ENCODE data around the gene NEMP2. TPM values are rescaled to one million over a fixed set of nuclear protein-coding genes. Genes with fewer than 3 reads are reported as not detected.

NEMP2 gene
- total RNA-seq, 1 experiment from 2014 or later = 46.0 TPM

DNA sequence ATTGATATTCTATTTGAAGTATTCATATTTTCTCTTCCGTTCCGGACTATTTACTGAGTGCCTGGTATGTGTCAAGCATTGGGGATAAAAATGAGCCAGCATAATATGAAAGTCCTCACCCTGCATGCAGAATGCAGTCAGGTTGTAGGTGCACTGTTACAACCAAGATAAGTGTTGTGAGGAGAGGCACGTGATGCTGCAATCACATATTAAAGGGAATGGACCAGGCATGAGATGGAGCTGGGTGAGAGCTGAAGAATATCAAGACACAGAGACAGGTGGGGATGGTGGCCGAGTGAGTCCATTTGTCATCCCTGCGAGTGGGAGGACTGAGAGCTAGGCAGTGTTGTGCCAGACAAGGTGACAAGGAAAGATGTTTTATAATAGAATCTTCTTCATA, 74.0 kb downstream of the NEMP2 start:
- Mint-ChIP-seq H3K4me1 (ENCODE audit: insufficient read depth, unreplicated experiment) (peaks cover 7% of the 10 kb centered on the region), H3K27me3 (ENCODE audit: insufficient read depth, unreplicated experiment) (no peaks in the 10 kb centered on the region), H3K9me3 (ENCODE audit: unreplicated experiment) (no peaks in the 10 kb centered on the region), H3K36me3 (ENCODE audit: insufficient read depth, unreplicated experiment) (peaks cover 26% of the 10 kb centered on the region), H3K4me3 (ENCODE audit: unreplicated experiment) (no peak overlapping the region), H3K27ac (ENCODE audit: low read depth, unreplicated experiment) (peak overlapping the region; percentile 20)
- CTCF ChIA-PET = interaction anchor here (0.9 to 1.0 kb wide), 2 partner anchors 10 to 12 kb away, joined by 3 to 5 read pairs; no protein-coding TSS in a partner anchor
- no TSS peak for BruUV-seq (replicated peaks)
- TF ChIP-seq, protein P1, sequence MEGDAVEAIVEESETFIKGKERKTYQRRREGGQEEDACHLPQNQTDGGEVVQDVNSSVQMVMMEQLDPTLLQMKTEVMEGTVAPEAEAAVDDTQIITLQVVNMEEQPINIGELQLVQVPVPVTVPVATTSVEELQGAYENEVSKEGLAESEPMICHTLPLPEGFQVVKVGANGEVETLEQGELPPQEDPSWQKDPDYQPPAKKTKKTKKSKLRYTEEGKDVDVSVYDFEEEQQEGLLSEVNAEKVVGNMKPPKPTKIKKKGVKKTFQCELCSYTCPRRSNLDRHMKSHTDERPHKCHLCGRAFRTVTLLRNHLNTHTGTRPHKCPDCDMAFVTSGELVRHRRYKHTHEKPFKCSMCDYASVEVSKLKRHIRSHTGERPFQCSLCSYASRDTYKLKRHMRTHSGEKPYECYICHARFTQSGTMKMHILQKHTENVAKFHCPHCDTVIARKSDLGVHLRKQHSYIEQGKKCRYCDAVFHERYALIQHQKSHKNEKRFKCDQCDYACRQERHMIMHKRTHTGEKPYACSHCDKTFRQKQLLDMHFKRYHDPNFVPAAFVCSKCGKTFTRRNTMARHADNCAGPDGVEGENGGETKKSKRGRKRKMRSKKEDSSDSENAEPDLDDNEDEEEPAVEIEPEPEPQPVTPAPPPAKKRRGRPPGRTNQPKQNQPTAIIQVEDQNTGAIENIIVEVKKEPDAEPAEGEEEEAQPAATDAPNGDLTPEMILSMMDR (IDR thresholded peaks at IDR 0.05; ENCODE audit: unreplicated experiment) = no peak
- POLR2A ChIA-PET = no interaction called here
- intact Hi-C loops (cut with micrococcal nuclease) = no loop called here
- DNase-seq (ENCODE audit: unreplicated experiment) = no peak

GRCh38 chr2:190459881-190460280, 74.6 kb downstream of the NEMP2 start:
- ChIA-PET CTCF (interaction anchor here (1.3 kb wide), 1 partner anchor 139 kb away, joined by 3 read pairs; the partner anchor contains the start of gene HIBCH), POLR2A (no interaction called here)
- intact Hi-C loops (cut with micrococcal nuclease) = no loop called here
- Mint-ChIP-seq H3K27me3 (ENCODE audit: insufficient read depth, unreplicated experiment) (no peaks in the 10 kb centered on the region), H3K4me3 (ENCODE audit: unreplicated experiment) (no peak overlapping the region), H3K36me3 (ENCODE audit: insufficient read depth, unreplicated experiment) (peaks cover 26% of the 10 kb centered on the region), H3K4me1 (ENCODE audit: insufficient read depth, unreplicated experiment) (peaks cover 7% of the 10 kb centered on the region), H3K9me3 (ENCODE audit: unreplicated experiment) (no peaks in the 10 kb centered on the region), H3K27ac (ENCODE audit: low read depth, unreplicated experiment) (no peak overlapping the region)
- TF ChIP-seq, protein P1 (IDR thresholded peaks at IDR 0.05; ENCODE audit: unreplicated experiment) = no peak
- BruUV-seq (replicated peaks) = no TSS peak
- no peak for DNase-seq (ENCODE audit: unreplicated experiment)

- no peak for DNase-seq (ENCODE audit: unreplicated experiment)
These were observed 76.0 kb downstream of the NEMP2 start for GRCh38 chr2:190458352-190459107.

DNA sequence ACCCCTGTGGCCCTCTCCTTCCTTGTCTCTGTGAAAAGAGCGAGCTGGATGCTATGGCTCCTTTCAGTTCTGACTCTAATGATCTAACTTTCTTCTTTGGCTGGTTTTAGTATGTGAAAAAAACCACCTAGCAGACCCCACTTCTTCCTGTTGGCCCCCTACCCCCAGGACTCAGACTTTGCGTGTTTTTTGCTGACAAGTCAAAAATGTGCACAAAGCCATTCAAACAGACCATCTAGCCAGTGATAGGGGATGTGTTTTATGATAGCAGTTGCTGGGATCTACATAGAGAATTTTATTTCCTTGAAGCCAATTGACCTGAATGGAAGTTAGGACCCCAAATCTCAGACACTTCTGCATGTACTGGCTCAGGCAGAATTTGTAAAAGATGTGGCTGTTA, 77.3 kb downstream of the NEMP2 start:
- H3K4me3 Mint-ChIP-seq (ENCODE audit: unreplicated experiment) = no peak overlapping the region
- BruUV-seq (replicated peaks) = no TSS peak
- H3K9me3 Mint-ChIP-seq (ENCODE audit: unreplicated experiment) = no peaks in the 10 kb centered on the region
- peaks cover 18% of the 10 kb centered on the region for H3K36me3 Mint-ChIP-seq (ENCODE audit: insufficient read depth, unreplicated experiment)
- no peak for DNase-seq (ENCODE audit: unreplicated experiment)
- intact Hi-C loops (cut with micrococcal nuclease) = no loop called here
- TF ChIP-seq, protein P1 (IDR thresholded peaks at IDR 0.05; ENCODE audit: unreplicated experiment) = no peak
- H3K4me1 Mint-ChIP-seq (ENCODE audit: insufficient read depth, unreplicated experiment) = peaks cover 7% of the 10 kb centered on the region
- CTCF ChIA-PET = interaction anchor here (1.3 kb wide), 1 partner anchor 10 kb away, joined by 6 read pairs; no protein-coding TSS in a partner anchor
- H3K27ac Mint-ChIP-seq (ENCODE audit: low read depth, unreplicated experiment) = no peak overlapping the region
- no peaks in the 10 kb centered on the region for H3K27me3 Mint-ChIP-seq (ENCODE audit: insufficient read depth, unreplicated experiment)
- POLR2A ChIA-PET = interaction anchor here (0.6 kb wide), 1 partner anchor 91 kb away, joined by 3 read pairs; no protein-coding TSS in a partner anchor

More at GRCh38 chr2:190458352-190459107, 76.0 kb downstream of the NEMP2 start:
- CTCF ChIA-PET = interaction anchor here (0.7 to 1.3 kb wide), 4 partner anchors 29 to 762 kb away, joined by 3 read pairs; partner anchors contain the start of gene HIBCH
- H3K36me3 Mint-ChIP-seq (ENCODE audit: insufficient read depth, unreplicated experiment) = peaks cover 18% of the 10 kb centered on the region
- no peak overlapping the region for H3K27ac Mint-ChIP-seq (ENCODE audit: low read depth, unreplicated experiment)
- POLR2A ChIA-PET = interaction anchor here (1.4 kb wide), 1 partner anchor 12 kb away, joined by 3 read pairs; no protein-coding TSS in a partner anchor
- peaks cover 7% of the 10 kb centered on the region for H3K4me1 Mint-ChIP-seq (ENCODE audit: insufficient read depth, unreplicated experiment)
- H3K4me3 Mint-ChIP-seq (ENCODE audit: unreplicated experiment) = no peak overlapping the region
- H3K9me3 Mint-ChIP-seq (ENCODE audit: unreplicated experiment) = no peaks in the 10 kb centered on the region
- intact Hi-C loops (cut with micrococcal nuclease) = no loop called here
- no peaks in the 10 kb centered on the region for H3K27me3 Mint-ChIP-seq (ENCODE audit: insufficient read depth, unreplicated experiment)
- no TSS peak for BruUV-seq (replicated peaks)
- TF ChIP-seq, protein P1 (IDR thresholded peaks at IDR 0.05; ENCODE audit: unreplicated experiment) = no peak
